NT2/D1 (cell line): ENCODE data around the gene PDLIM5.

ENCODE experiments used
- SUZ12 ChIP-seq: IDR thresholded peaks from 2 replicates; pipeline ENCODE4 v1.6.1; 2011; ENCODE audit not compliant: insufficient read length, insufficient read depth; ENCODE audit errors: extremely low read depth
- YY1 ChIP-seq: IDR thresholded peaks from 2 replicates; pipeline ENCODE4 v1.6.1; 2011; ENCODE audit not compliant: insufficient read length, insufficient read depth
- ZNF274 ChIP-seq: IDR thresholded peaks from 2 replicates; pipeline ENCODE4 v1.6.1; 2011; ENCODE audit warnings: mild to moderate bottlenecking, low read depth, low read length

DNA sequence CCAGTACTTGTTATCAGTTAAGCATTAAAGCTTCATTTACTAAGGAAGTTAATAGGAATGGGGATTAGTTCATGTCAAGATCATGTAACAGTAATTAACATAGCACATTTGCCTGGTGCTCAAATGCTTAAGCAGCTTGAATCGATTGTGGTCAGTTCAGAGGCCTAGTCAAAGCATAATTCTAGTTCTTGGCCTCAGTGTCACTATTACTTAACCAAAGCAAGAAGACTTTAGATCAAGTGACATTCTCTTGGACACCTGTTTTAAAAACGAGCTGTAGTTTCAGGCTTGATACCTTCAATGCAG is 190.8 kb downstream of the PDLIM5 start:
- TF ChIP-seq SUZ12 (no peak), ZNF274 (no peak), YY1 (no peak)
